ENCODE measurements around the gene UBA7. TPM values are rescaled to one million over a fixed set of nuclear protein-coding genes. Genes with fewer than 3 reads are reported as not detected.

Gene UBA7
- total RNA-seq, 1 experiment from 2014 or later = 0.85 TPM

- no peak overlapping the region for H2BK15ac ChIP-seq (ENCODE audit: low read depth, low read length)
- WGBS (ENCODE audit: extremely low coverage, insufficient read length, low lambda C conversion rate) = no CpG with 5 or more reads among the region's 5 CpGs
- H3K9me3 ChIP-seq (ENCODE audit: control insufficient read depth, low read depth, low read length) = no peaks in the 10 kb centered on the region
- Mint-ChIP-seq H3K4me1 (peaks cover 8 to 10% of the 10 kb centered on the region in 2 experiments), H3K4me3 (peak overlapping the region; percentile 97), H3K9me3 (no peaks in the 10 kb centered on the region), H3K36me3 (ENCODE audit: insufficient read depth in 1 of 3, low read depth in 3 of 3) (peaks cover 6 to 25% (median 17%) of the 10 kb centered on the region in 3 experiments; a peak in 6 of 7 replicates), H3K27me3 (ENCODE audit: low read depth) (no peaks in the 10 kb centered on the region), H3K27ac (peak overlapping the region in 1 of 3 experiments; percentile 98; a peak in 3 of 7 replicates)
- H3K23ac ChIP-seq (ENCODE audit: insufficient read length, low read depth, low read length) = no peak overlapping the region
- no peaks in the 10 kb centered on the region for H3K79me1 ChIP-seq (ENCODE audit: insufficient read depth, low read depth, low read length, poor library complexity, severe bottlenecking)
- H2BK20ac ChIP-seq (ENCODE audit: low read depth, low read length, poor library complexity, severe bottlenecking) = no peak overlapping the region
- H3K4me2 ChIP-seq (ENCODE audit: insufficient read depth, insufficient read length, low read length) = peak overlapping the region; percentile 91
- no peak overlapping the region for H4K5ac ChIP-seq (ENCODE audit: insufficient read length, low read depth, low read length)
- H2BK5ac ChIP-seq (ENCODE audit: insufficient read length, low read length) = no peak overlapping the region
- H3K27ac ChIP-seq (ENCODE audit: insufficient read length, low read depth, low read length) = no peak overlapping the region
- no peaks in the 10 kb centered on the region for H3K27me3 ChIP-seq (ENCODE audit: insufficient read depth, low read length)
- H3K4ac ChIP-seq (ENCODE audit: low read depth, low read length) = no peak overlapping the region
- H4K8ac ChIP-seq (replicated peaks; ENCODE audit: insufficient read length, low read depth, low read length) = no peak overlapping the region
- no peak overlapping the region for H2BK120ac ChIP-seq (ENCODE audit: low read depth, low read length, poor library complexity, severe bottlenecking)
- no peak overlapping the region for H2AFZ ChIP-seq (ENCODE audit: low read length)
- TF ChIP-seq CTCF (conservative IDR thresholded peaks at IDR 0.05) = no peak
- H3T11ph ChIP-seq (ENCODE audit: low read length) = no peak overlapping the region
- H3K9ac ChIP-seq (ENCODE audit: extremely low read depth, insufficient read length, low read length) = peak overlapping the region; percentile 82
- no peaks in the 10 kb centered on the region for H3K4me1 ChIP-seq (ENCODE audit: insufficient read depth, low read length)
- H2BK12ac ChIP-seq (ENCODE audit: insufficient read length, low read depth, low read length) = no peak overlapping the region
- H3K79me2 ChIP-seq (ENCODE audit: insufficient read depth, low read length) = peaks cover 4% of the 10 kb centered on the region; the same call in 1 of the 2 replicates
- DNase-seq = no peak
- no peak overlapping the region for H2AK5ac ChIP-seq (ENCODE audit: insufficient read length, low read length)
- H4K91ac ChIP-seq (ENCODE audit: insufficient read length, low read depth, low read length) = no peak overlapping the region
- H3K23me2 ChIP-seq (ENCODE audit: insufficient read length, low read depth, low read length, poor library complexity, severe bottlenecking) = peaks cover 3% of the 10 kb centered on the region
- H4K20me1 ChIP-seq (ENCODE audit: control insufficient read depth, insufficient read depth, insufficient read length) = no peaks in the 10 kb centered on the region
- H3K18ac ChIP-seq (ENCODE audit: insufficient read length, low read depth, low read length) = no peak overlapping the region
- no peak overlapping the region for H3K14ac ChIP-seq (ENCODE audit: insufficient read depth, low read length)
- no peak overlapping the region for H3K56ac ChIP-seq (ENCODE audit: insufficient read length, low read depth, low read length)
Observed at GRCh38 chr3:49855662-49856061, 41.9 kb upstream of the UBA7 start.

Measured in H9 (cell line).